HG03342 (cell line): ENCODE measurements around the gene TNS1.

ENCODE experiments used
- ATAC-seq: cut with Tn5 transposase; IDR thresholded peaks from one replicate; pipeline ENCODE4 v1.9.1; 2021; ENCODE audit warnings: mild to moderate bottlenecking, moderate library complexity; ENCODE audit not compliant: unreplicated experiment

TNS1 gene

DNA sequence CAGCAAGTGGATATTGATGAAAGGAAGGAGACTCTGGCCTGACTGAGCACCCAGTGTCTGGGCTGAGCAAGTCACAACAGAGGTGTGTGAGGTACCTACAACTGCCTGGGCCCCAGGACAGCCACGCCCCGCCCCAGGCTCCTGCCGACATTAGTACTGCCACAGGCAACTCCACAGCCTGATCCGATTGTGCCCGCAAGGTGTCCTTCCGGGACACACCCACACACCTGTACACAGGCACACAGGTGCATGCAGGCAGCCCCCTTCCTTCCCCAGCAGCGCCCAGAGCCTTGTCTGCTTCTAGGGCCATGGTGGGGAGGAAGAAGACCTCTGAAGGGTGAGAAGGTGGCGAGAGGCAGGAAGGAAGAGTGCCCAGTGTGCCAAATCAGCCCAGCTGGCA is 83.6 kb downstream of the TNS1 start:
- no peak for ATAC-seq

GRCh38 chr2:217918308-217919024 is 84.3 kb downstream of the TNS1 start:
- no peak for ATAC-seq

- ATAC-seq, result no peak
These were observed 86.1 kb downstream of the TNS1 start for GRCh38 chr2:217916504-217917254.

- ATAC-seq, result no peak
These were observed 87.1 kb downstream of the TNS1 start for GRCh38 chr2:217915706-217916105.

DNA sequence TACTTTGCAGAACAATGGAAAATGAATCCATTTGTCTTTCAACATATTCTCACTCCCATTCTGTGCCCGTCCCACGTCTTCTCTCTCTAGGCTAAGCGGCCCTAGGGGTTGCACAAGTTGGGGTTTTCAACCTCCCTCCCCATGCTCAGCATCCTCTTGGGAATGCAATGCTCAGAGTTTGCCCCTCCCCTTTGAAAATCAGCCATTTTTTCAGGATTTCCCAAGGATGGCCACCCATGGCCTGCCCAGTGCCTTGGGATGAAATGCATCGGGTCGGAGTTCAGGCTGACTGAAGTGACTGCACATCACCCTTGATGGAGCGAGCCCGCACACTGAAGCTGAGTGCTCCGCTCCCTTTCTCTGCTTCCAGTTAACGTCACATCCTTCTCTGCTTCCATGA is 87.9 kb downstream of the TNS1 start:
- no peak for ATAC-seq

DNA sequence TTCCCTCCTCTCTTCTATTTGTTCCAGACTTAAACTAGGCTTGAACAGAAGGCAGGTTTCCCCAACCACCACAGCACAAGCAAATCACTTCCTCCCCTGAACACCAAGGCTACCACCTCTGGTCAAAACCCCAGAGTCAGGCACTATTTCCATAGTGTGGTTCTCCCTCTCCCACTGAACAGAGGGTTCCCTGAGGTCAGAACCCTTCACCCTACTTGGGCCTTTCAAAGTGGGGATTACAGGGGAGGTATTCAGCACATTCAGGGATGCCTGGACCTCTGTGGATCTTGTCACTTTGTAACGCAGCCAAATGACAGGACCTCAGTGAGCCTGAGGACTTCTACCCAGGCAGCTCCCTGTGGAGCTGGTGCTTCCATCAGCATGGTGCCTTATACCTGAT is 88.7 kb downstream of the TNS1 start:
- no peak for ATAC-seq

GRCh38 chr2:217913436-217913835 is 89.4 kb downstream of the TNS1 start:
- ATAC-seq, result no peak

DNA sequence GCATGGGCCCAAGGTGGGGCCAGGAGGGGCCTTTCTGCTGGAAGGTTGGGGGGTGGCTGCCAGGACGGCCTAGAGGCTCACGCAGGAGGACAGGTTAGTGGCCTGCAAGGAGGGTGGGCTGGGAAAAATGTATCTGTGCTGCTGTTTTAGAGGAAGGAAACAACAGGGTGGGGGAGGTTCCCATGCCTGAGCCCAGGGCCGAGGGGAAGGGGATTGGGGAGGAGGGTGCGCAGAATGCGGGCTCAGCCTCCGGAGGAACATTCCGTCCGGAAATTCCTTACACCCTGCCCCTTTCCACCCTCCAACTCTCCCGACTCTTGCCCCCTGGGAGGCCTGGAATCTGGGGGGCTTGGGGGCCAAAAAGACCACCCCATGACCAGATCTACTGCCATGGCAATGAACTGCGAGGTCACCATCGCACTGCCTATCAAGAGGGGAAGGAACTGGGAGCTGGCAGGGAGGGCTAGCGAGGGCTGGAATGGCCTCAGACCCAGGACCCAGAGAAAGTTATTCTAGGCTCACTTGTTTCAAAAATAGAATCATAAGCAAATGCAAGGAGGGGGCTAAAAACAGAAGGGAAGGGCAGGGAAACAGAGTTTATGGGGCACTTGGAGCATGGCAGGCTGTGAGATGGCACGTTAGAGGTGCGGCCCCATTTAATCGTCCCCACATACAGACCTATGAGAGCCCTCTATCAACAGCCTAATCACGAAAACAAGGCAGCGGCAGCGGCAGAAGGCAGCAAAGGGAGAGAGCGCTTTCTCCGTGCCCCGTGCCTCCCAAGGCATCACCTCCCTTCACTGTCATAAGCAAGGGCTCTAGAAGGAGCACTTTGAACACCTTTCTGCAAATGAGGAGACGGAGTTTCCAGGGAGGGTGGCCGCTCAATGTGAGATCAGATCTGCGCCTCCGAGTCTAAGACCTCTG is 90.4 kb downstream of the TNS1 start:
- ATAC-seq, result no peak

- ATAC-seq, result no peak
These were observed 91.3 kb downstream of the TNS1 start for GRCh38 chr2:217911283-217912097.

GRCh38 chr2:217910875-217911212 is 92.0 kb downstream of the TNS1 start:
- ATAC-seq, result no peak

DNA sequence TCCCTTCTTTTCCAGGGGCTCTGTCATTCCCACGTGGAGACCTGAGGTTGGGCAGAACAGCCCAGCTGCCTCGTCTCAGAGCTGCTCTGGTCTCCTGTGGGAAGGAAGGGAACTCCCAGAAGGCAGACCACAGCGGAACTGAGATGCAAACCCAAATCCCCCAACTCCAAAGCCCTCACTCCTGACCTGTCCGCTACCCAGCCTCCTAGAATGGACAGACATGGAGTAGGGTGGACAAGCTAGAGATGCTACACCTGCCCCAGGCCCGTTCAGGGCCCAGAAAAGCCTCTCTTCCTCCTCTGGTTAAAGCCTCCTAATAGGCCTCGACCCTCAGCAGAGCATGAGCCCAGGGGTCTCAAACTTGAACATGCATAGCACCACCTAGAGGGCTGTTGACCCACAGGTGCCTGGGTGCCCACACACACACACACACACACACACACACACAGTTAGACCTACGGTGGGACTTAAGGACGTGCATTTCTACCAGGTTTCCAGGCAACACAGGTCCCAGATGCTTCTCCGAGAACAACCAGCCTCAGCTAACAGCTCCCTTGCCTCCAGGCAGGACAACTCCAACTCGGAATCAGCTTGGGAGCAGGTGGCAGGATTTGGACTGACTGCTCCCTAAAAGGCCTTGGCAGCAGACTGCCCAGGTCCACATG is 93.5 kb downstream of the TNS1 start:
- ATAC-seq, result no peak

DNA sequence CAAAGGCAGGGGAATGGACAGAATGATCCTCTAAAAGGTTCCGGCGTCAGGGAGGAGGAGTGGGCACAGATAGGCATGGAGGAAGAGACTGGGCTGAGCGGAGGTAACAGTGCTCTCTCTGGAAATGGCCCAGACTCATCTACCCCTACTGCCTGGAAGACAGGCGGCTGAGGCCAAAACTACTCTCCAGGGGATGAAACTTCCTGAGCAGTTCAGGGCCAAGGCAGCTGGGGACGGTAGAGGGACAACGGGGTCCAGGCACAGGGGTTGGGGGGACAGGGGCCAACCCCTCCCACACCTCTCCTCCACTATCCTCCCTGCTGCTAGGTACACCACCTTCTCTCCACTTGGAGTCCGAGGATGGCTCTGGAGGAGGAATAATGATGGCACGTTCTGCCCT is 94.3 kb downstream of the TNS1 start:
- ATAC-seq, result no peak

GRCh38 chr2:217907266-217907665 is 95.5 kb downstream of the TNS1 start:
- no peak for ATAC-seq

GRCh38 chr2:217906798-217907197 is 96.0 kb downstream of the TNS1 start:
- ATAC-seq, result no peak

- no peak for ATAC-seq
These were observed 96.9 kb downstream of the TNS1 start for GRCh38 chr2:217905896-217906295.

DNA sequence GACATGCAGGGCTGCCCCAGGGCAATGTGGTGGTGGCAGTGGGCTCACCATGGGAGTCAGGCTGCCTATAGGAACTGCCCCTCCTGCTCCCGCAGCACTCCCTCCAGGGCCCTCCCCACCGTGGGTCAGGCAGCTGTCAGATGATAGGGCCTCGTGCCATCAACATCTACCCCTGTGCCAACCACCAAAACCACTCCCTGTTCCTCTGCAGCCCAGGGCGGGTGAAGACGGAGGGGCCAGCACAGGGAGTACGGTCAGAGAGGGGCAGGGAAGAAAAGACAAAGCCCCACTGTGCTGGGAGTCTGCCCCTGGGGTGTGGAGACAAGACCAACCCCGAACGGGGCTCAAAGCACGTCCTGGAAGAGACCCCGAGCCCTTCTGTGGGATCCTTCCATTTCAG is 97.4 kb downstream of the TNS1 start:
- ATAC-seq, result no peak

GRCh38 chr2:217904614-217904965 is 98.2 kb downstream of the TNS1 start:
- ATAC-seq, result no peak

GRCh38 chr2:217903859-217904613 is 98.8 kb downstream of the TNS1 start:
- ATAC-seq, result no peak

GRCh38 chr2:217903142-217903858 is 99.5 kb downstream of the TNS1 start:
- no peak for ATAC-seq
